Measurements from ENCODE around the gene CELF2.

CELF2 gene

GRCh38 chr10:11157292-11158076 is 139.8 kb downstream of the CELF2 start:
- DNase-seq = peak; percentile 19

GRCh38 chr10:11158080-11158479 is 140.4 kb downstream of the CELF2 start:
- DNase-seq = no peak

GRCh38 chr10:11159543-11160215 is 142.0 kb downstream of the CELF2 start:
- DNase-seq = no peak

GRCh38 chr10:11161096-11161495 is 143.4 kb downstream of the CELF2 start:
- no peak for DNase-seq

- no peak for DNase-seq
Observed at GRCh38 chr10:11161910-11162309, 144.2 kb downstream of the CELF2 start.

- DNase-seq = peak; percentile 16
Observed at GRCh38 chr10:11162828-11163599, 145.3 kb downstream of the CELF2 start.

GRCh38 chr10:11163780-11164550 is 146.3 kb downstream of the CELF2 start:
- no peak for DNase-seq

- no peak for DNase-seq
Observed at GRCh38 chr10:11164551-11164802, 146.8 kb downstream of the CELF2 start.

DNA sequence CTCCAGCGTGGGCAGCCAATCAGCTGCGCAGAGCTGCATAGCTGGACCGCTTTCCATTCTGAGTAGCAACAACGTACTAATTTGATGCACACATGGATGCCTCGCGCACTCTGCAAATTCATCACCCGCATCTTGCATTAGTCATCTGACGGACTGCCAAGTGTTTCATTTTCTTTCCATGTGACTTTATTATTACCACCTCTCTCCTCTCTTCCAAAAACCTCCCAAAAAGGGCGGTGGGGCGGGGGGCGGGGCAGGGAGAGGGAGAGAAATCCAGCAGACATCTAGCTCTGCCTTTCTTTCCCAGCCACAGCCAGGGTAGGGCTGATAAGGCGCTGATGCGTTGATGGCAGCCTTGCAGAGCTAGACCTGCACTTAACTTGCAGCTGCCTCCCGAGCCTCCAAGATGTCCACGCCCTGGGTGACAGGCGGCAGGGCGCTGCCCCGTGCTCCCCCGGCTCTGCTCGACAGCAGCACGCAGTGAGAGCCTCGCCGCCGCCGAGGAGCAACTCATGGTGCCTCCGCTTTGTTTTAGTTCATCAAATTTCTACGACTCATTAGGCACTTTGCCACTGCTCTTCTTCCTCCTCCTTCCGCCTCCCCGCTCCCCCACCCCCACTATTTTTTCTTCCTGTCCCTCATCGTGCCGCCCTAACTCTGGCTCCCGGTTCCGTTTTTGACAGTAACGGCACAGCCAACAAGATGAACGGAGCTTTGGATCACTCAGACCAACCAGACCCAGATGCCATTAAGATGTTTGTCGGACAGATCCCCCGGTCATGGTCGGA is 147.3 kb downstream of the CELF2 start:
- peak; percentile 94 for DNase-seq

GRCh38 chr10:11165591-11166543 is 148.2 kb downstream of the CELF2 start:
- no peak for DNase-seq

GRCh38 chr10:11166550-11166949 is 148.9 kb downstream of the CELF2 start:
- no peak for DNase-seq

DNA sequence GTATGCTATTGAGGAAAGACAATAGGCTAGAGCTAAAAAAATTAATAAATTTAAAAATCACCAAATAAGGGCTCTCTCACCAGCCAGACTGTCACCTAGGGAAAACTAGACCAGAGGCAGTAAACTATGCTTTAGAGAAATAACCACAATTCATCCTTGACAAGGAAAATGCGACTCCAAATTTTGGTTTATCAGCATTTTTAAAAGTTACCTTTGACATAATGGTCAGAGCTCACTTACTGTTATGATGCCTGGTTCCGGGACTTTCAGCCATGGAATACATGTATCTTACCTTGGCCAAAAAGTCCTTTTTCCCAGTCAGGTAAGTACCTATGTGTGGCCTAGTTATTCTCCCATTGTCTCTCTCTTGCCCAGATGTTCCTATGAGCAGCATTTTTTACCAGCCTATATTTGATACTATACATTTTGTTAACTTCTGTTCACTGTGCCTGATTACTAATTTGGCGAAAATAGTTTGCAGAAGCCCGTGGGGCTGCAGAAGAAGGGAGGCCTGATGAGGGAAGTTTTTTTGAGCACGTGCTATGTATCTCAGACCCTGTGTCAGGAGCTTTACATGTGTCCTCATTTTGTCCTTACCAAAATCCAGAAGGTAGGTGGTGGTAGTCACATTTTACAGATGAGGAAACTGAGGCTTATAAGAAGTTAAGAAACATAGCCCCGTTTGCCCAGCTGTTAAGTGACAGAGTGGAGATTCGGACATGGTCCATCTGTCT is 149.7 kb downstream of the CELF2 start:
- DNase-seq = no peak

GRCh38 chr10:11168423-11169090 is 150.9 kb downstream of the CELF2 start:
- no peak for DNase-seq

DNA sequence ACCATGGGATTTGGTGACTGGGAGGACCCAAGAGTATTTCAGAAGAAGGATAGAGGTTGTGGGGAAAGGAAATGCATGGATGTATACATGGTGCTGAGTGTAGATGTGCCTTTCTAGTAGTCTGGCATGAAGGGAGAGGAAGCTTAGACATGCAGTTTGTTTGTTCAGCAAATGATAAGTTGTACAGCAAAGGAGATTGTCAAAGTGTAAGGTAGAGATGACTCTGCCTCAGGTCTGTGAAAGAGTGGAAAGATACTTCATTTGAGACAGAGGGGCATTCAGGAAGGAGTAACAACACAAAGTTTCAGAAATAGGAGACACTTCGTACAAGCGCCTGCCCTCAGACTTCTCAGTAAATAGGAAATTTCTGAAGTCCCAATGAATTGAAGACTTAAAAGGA is 152.3 kb downstream of the CELF2 start:
- no peak for DNase-seq

- no peak for DNase-seq
Observed at GRCh38 chr10:11170574-11170973, 152.9 kb downstream of the CELF2 start.

- DNase-seq = no peak
Observed at GRCh38 chr10:11170993-11171851, 153.6 kb downstream of the CELF2 start.

DNA sequence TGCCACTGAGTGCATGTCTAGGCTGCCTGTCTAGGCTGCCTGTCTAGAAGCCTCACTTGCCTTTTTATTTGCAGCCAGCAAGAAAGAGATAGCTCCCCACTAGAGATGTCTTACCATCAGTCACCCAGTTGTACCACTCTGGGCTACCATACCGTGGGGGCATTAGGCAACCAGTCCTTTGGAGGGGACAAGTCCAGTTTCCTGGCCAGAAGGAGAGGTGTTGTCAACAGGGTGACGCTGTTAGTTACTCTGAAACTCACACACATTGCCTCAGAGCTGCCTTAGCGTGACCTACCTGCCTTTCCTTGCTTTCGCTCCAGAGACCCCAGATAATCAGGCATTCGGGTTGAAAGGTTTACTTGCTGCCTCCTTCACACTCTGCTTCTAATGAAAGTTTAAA is 155.4 kb downstream of the CELF2 start:
- DNase-seq = no peak

- no peak for DNase-seq
Observed at GRCh38 chr10:11175823-11176243, 158.2 kb downstream of the CELF2 start.

DNA sequence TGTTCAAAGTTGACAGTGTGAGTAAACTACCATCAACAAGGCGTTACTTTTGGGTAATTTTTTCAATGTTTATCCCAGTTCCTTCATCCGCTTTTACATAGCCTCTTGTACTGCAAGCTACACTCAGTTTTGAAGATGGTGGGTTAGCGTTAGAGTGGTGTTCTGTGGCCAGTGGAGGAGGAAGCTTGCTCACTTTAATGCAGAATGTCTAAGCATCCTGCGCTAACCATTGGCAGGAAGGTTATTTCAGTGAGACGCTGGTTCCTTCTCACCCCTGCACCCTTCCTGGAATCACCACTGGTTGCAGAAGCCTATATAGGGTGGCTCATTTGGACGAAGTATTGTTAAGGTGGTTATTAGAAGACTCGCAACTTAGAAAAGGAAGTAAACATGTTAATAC is 159.1 kb downstream of the CELF2 start:
- DNase-seq = no peak

Data from fibroblast of skin of abdomen (primary cell).